Iris pigment epithelial cell (primary cell): ENCODE measurements around the gene HNMT.

ENCODE experiments used
- DNase-seq: peaks from one replicate; pipeline ENCODE4 v3.0.0-alpha.2; 2011; ENCODE audit warnings: low read depth

Gene HNMT

GRCh38 chr2:138058427-138058826 is 94.2 kb downstream of the HNMT start:
- DNase-seq: no peak

GRCh38 chr2:138059487-138060300 is 95.4 kb downstream of the HNMT start:
- peak; percentile 42 for DNase-seq

GRCh38 chr2:138060301-138060635 is 96.0 kb downstream of the HNMT start:
- DNase-seq: peak; percentile 89

GRCh38 chr2:138061961-138062360 is 97.7 kb downstream of the HNMT start:
- no peak for DNase-seq

GRCh38 chr2:138063181-138063580 is 98.9 kb downstream of the HNMT start:
- no peak for DNase-seq
